ENCODE results near the gene CRISPLD2. TPM values are rescaled to one million over a fixed set of nuclear protein-coding genes. Genes with fewer than 3 reads are reported as not detected.

CRISPLD2 gene
- total RNA-seq, 1 donor from 2014 or later = 0.53 TPM

DNA sequence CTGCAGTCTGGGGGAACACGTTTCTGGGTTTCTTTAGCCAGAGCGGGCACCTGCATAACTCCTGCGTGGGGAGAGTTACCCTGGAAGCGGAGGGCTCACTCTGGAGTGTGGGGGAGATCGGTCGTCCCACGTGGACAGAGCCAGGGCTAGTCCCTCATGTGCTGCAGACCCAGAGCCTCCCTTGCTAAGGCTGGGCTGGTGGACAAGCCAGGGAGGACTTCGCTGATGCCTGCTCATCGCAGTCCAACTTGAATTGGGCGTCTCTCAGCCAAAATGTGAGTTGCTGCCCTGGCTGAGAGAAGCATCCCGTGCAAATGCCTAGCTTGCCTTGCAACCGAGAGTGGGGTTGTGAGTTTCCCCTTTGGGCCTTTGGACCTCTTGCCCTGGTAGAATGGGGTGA lies 986 bp downstream of the CRISPLD2 start:
- Histone ChIP-seq H3K4me3 (ENCODE audit: low read depth, low read length) (no peak overlapping the region), H3K27me3 (ENCODE audit: control insufficient read depth, insufficient read depth, low read length) (peaks cover 21% of the 10 kb centered on the region), H3K36me3 (ENCODE audit: control insufficient read depth, insufficient read depth, low read length) (no peaks in the 10 kb centered on the region)
- TF ChIP-seq, protein P1, sequence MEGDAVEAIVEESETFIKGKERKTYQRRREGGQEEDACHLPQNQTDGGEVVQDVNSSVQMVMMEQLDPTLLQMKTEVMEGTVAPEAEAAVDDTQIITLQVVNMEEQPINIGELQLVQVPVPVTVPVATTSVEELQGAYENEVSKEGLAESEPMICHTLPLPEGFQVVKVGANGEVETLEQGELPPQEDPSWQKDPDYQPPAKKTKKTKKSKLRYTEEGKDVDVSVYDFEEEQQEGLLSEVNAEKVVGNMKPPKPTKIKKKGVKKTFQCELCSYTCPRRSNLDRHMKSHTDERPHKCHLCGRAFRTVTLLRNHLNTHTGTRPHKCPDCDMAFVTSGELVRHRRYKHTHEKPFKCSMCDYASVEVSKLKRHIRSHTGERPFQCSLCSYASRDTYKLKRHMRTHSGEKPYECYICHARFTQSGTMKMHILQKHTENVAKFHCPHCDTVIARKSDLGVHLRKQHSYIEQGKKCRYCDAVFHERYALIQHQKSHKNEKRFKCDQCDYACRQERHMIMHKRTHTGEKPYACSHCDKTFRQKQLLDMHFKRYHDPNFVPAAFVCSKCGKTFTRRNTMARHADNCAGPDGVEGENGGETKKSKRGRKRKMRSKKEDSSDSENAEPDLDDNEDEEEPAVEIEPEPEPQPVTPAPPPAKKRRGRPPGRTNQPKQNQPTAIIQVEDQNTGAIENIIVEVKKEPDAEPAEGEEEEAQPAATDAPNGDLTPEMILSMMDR (IDR thresholded peaks at IDR 0.05; ENCODE audit: insufficient read depth, low read length, severe bottlenecking) = no peak
- FAIRE-seq (no peak), DNase-seq (ENCODE audit: low read depth) (no peak)

DNA sequence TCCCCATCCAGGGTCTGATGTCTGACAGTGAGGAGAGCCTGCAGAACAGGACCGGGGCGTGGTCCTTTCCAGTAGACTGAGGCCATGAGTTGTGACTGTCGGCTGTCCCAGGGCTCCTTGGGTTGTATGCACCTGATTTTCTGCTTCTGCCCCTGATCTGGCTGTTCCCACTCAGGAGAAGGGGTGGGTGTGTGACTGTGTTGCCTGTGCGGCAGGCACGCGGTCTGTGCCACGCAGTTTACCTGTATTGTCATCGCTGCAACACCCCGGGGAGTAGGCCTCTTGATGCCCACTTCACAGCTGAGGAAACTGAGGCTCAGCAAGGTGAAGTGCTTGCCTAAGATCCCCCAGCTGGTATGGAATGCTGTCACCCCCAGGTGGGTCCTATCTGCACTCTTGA lies 1.4 kb downstream of the CRISPLD2 start:
- FAIRE-seq (no peak), DNase-seq (ENCODE audit: low read depth) (no peak)
- H3K36me3 ChIP-seq (ENCODE audit: control insufficient read depth, insufficient read depth, low read length) = no peaks in the 10 kb centered on the region
- no peak overlapping the region for H3K4me3 ChIP-seq (ENCODE audit: low read depth, low read length)
- peaks cover 21% of the 10 kb centered on the region for H3K27me3 ChIP-seq (ENCODE audit: control insufficient read depth, insufficient read depth, low read length)
- TF ChIP-seq, protein P1 (IDR thresholded peaks at IDR 0.05; ENCODE audit: insufficient read depth, low read length, severe bottlenecking) = no peak

DNA sequence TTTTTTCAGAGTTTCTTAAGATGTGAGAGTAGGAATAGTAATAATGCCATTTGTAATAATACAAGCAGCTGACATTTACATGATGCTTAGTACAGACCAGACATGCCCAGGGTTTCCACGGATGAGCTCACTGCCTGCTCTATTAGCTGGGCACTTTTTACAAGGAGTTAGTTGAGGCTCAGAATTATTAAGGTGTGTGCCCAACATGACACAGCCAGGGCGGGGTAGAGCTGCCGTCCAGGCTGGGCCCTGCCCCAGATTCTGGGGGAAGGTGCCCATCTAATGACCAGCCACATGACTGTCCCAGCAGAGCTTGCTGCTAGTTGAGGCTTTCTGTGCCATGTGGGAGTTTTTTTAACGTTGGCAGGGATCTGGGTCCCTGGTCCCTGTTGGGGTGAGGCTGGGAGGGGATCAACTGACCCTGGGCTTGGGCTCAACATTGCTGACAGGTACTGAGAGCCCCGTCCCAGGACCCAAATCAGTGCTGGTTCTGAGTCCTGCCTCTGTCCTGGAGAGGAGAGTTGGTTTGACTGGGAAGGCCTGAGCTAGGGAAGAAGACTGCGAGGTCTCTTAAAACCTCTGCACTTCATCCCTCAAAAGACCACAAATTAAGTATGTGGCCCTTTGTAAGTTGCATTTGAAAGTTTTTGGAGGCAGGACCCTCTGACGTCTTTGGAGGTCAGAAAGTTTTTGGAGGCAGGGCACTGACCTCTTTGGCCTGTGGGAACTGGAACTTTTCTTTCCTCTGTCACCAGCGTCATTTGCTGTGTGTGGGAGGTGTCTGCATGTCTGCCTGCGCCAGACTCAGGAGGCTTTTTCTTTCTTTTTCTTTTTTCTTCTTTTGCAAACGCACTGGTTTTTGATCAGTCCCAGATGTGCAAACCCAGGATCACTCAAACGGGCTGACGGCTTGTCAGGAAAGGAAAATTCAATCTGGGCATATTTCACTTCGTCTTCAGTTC lies 2.2 kb downstream of the CRISPLD2 start:
- Histone ChIP-seq H3K36me3 (ENCODE audit: control insufficient read depth, insufficient read depth, low read length) (no peaks in the 10 kb centered on the region), H3K27me3 (ENCODE audit: control insufficient read depth, insufficient read depth, low read length) (peaks cover 21% of the 10 kb centered on the region), H3K4me3 (ENCODE audit: low read depth, low read length) (no peak overlapping the region)
- DNase-seq (ENCODE audit: low read depth) = no peak
- TF ChIP-seq, protein P1 (IDR thresholded peaks at IDR 0.05; ENCODE audit: insufficient read depth, low read length, severe bottlenecking) = no peak
- no peak for FAIRE-seq

DNA sequence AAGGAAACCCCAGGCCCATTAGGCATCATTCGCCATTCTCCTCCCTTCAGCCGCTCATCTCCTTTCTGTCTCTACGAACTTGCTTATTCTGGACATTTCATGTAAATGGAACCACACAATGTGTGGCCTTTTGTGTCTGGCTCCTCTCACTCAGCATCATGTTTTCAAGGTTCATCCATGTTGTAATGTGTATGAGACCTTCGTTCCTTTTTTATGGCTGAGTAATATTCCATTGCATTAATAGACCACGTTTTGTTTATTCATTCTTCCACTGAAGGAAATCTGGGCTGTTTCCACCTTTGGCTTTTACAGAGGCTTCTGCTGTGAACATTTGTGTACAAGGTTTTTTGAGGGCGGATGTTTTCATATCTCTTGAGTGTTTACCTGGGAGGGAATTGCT lies 3.2 kb downstream of the CRISPLD2 start:
- FAIRE-seq (no peak), DNase-seq (ENCODE audit: low read depth) (no peak)
- no peak overlapping the region for H3K4me3 ChIP-seq (ENCODE audit: low read depth, low read length)
- peaks cover 21% of the 10 kb centered on the region for H3K27me3 ChIP-seq (ENCODE audit: control insufficient read depth, insufficient read depth, low read length)
- H3K36me3 ChIP-seq (ENCODE audit: control insufficient read depth, insufficient read depth, low read length) = no peaks in the 10 kb centered on the region
- TF ChIP-seq, protein P1 (IDR thresholded peaks at IDR 0.05; ENCODE audit: insufficient read depth, low read length, severe bottlenecking) = no peak

DNA sequence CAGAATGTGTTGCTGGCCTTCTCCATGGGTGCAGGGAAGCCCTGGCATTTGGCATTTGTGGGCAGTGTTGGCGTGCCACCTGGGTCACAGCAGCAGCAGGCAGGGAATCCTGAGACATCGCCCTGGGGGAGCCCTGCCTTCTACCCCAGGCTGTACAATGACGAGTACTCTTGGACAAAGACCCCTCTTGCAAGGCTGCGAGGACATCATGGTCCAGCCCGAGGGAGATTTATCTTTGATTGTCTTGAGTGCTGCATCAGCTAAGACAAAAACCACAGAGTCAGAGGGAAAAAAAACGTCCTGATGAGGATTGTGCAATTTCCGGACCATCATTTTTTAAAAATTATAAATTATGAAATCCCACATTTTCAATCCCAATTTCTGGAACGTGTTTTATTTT lies 3.7 kb downstream of the CRISPLD2 start:
- TF ChIP-seq, protein P1 (IDR thresholded peaks at IDR 0.05; ENCODE audit: insufficient read depth, low read length, severe bottlenecking) = no peak
- no peaks in the 10 kb centered on the region for H3K36me3 ChIP-seq (ENCODE audit: control insufficient read depth, insufficient read depth, low read length)
- FAIRE-seq (no peak), DNase-seq (ENCODE audit: low read depth) (no peak)
- H3K27me3 ChIP-seq (ENCODE audit: control insufficient read depth, insufficient read depth, low read length) = peaks cover 21% of the 10 kb centered on the region
- no peak overlapping the region for H3K4me3 ChIP-seq (ENCODE audit: low read depth, low read length)

Data from bronchial epithelial cell (primary cell).